ENCODE data around the gene OR10G3.
A peak's percentile ranks its signal among the peaks of the same experiment; 100 is the strongest.

The OR10G3 gene

DNA sequence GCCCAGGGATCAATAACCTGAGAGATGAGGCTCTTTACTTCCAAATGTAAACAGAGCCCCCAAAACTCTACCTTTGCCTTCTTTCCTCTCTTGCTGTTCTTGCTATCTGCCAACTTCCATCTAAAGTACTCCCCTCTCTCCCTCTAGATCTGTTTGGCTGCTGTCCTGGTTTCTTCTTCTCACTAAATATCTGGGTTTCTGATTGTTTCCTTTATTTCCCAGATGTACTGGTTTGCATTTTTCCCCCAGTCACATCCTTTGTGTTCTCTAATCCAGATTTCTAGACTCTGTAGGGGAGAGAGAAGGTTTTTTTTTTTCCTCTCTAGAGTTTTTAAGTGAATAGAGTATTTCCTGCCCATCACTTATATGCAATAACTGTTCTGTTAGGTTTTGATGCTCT, 46.6 kb downstream of the OR10G3 start:
- Histone ChIP-seq H3K4me1 (ENCODE audit: control insufficient read depth, insufficient read depth, low read length) (peaks cover 7% of the 10 kb centered on the region), H3K4me2 (ENCODE audit: low read length) (no peak overlapping the region), H3K4me3 (ENCODE audit: low read length) (no peak overlapping the region), H3K9me3 (replicated peaks; ENCODE audit: low read length) (no peaks in the 10 kb centered on the region), H3K9ac (ENCODE audit: low read depth, low read length) (no peak overlapping the region), H3K36me3 (ENCODE audit: insufficient read depth, low read length) (no peaks in the 10 kb centered on the region), H3K27me3 (ENCODE audit: control insufficient read depth, insufficient read depth, low read length) (peaks cover 53% of the 10 kb centered on the region)

DNA sequence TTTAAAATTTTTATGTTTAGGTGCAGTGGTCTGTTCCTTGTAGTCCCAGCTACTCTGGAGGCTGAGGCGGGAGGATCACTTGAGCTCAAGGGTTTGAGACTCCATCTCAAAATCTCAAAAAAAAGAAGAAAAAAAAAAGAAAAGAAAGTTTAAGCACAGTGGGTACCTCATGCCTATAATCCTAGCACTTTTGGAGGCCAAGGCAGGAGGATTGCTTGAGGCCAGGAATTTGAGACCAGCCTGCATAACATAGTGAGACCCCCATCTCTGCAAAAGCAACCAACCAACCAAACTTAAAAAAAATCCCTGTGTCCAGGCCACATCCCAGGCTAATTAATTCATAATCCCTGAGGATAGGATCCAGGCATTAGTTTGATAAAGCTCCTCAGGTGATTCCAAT, 50.4 kb downstream of the OR10G3 start:
- Histone ChIP-seq H3K4me3 (ENCODE audit: low read length) (no peak overlapping the region), H3K36me3 (ENCODE audit: insufficient read depth, low read length) (no peaks in the 10 kb centered on the region), H3K4me2 (ENCODE audit: low read length) (no peak overlapping the region), H3K4me1 (ENCODE audit: control insufficient read depth, insufficient read depth, low read length) (no peaks in the 10 kb centered on the region), H3K9me3 (replicated peaks; ENCODE audit: low read length) (no peaks in the 10 kb centered on the region), H3K9ac (ENCODE audit: low read depth, low read length) (no peak overlapping the region), H3K27me3 (ENCODE audit: control insufficient read depth, insufficient read depth, low read length) (peaks cover 31% of the 10 kb centered on the region)

DNA sequence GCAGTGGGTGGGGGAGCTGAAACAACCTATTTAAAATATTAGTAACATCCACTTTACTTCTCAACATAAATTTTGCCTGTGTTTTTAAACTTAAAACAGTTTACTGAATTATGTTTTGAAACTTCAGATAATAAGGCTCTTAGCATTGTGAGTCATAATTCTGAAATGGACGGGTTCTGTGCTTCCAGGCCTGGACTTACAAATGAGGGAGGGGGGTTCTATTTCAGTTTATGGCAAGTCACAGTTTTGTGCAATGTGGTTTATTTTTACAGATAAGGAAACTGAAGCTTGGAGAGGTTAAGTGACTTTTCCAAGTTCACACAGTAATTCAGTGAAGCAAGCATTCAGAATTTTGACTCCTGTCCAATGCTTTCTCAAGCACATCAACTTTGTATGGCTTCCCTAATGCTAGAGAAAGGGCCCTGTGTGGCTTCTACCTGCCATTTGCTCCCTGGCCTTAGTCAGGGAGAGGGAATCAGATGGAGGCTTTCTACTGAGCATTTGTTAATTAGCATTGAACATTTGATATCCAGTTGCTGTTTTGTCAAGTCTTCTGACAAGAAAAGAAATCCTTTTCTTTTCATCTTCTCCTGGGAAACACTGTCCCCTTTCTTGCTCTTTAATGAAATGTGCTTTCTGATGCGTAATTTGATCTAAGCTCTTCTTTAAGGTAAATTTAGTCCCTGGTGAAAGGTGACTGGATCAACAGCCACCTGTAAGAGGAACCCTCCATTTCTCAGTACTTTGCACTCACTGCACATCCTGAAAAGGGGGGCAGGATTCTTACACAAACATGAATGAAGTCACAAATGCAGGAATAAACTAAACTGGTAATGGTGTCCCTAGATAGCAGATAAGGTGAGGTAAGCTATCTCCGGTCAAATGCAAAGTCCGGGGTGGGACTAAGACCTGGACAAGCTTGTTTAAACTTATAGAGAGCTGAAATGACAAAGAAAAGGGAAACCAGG, 51.2 kb downstream of the OR10G3 start:
- Histone ChIP-seq H3K9me3 (replicated peaks; ENCODE audit: low read length) (no peaks in the 10 kb centered on the region), H3K9ac (ENCODE audit: low read depth, low read length) (no peak overlapping the region), H3K4me2 (ENCODE audit: low read length) (no peak overlapping the region), H3K27me3 (ENCODE audit: control insufficient read depth, insufficient read depth, low read length) (peaks cover 22% of the 10 kb centered on the region), H3K4me3 (ENCODE audit: low read length) (no peak overlapping the region), H3K4me1 (ENCODE audit: control insufficient read depth, insufficient read depth, low read length) (no peaks in the 10 kb centered on the region), H3K36me3 (ENCODE audit: insufficient read depth, low read length) (no peaks in the 10 kb centered on the region)

GRCh38 chr14:21527318-21527679, 52.6 kb downstream of the OR10G3 start:
- Histone ChIP-seq H3K4me3 (ENCODE audit: low read length) (no peak overlapping the region), H3K9me3 (replicated peaks; ENCODE audit: low read length) (no peaks in the 10 kb centered on the region), H3K9ac (ENCODE audit: low read depth, low read length) (no peak overlapping the region), H3K27me3 (ENCODE audit: control insufficient read depth, insufficient read depth, low read length) (peaks cover 14% of the 10 kb centered on the region), H3K4me1 (ENCODE audit: control insufficient read depth, insufficient read depth, low read length) (no peaks in the 10 kb centered on the region), H3K36me3 (ENCODE audit: insufficient read depth, low read length) (no peaks in the 10 kb centered on the region), H3K4me2 (ENCODE audit: low read length) (no peak overlapping the region)

- Histone ChIP-seq H3K9me3 (replicated peaks; ENCODE audit: low read length) (no peaks in the 10 kb centered on the region), H3K4me1 (ENCODE audit: control insufficient read depth, insufficient read depth, low read length) (no peaks in the 10 kb centered on the region), H3K27me3 (ENCODE audit: control insufficient read depth, insufficient read depth, low read length) (peaks cover 12% of the 10 kb centered on the region), H3K9ac (ENCODE audit: low read depth, low read length) (no peak overlapping the region), H3K4me2 (ENCODE audit: low read length) (peak overlapping the region; percentile 84), H3K4me3 (ENCODE audit: low read length) (peak overlapping the region; percentile 73), H3K36me3 (ENCODE audit: insufficient read depth, low read length) (no peaks in the 10 kb centered on the region)
Observed at GRCh38 chr14:21526672-21527317, 53.1 kb downstream of the OR10G3 start.

GRCh38 chr14:21525962-21526671, 53.8 kb downstream of the OR10G3 start, which contains the start of gene SALL2:
TSS of gene SALL2 (minus strand) at chr14:21526346. CDS start at chr14:21526127, 219 bp downstream.
- Histone ChIP-seq H3K4me2 (ENCODE audit: low read length) (peak within 1 kb of the TSS; percentile 84), H3K4me1 (ENCODE audit: control insufficient read depth, insufficient read depth, low read length) (no peaks in the 10 kb centered on the region), H3K9ac (ENCODE audit: low read depth, low read length) (peak within 1 kb of the TSS; percentile 48), H3K36me3 (ENCODE audit: insufficient read depth, low read length) (no peaks in the 10 kb centered on the region), H3K27me3 (ENCODE audit: control insufficient read depth, insufficient read depth, low read length) (peaks cover 11% of the 10 kb centered on the region), H3K4me3 (ENCODE audit: low read length) (peak within 1 kb of the TSS; percentile 73), H3K9me3 (replicated peaks; ENCODE audit: low read length) (no peaks in the 10 kb centered on the region)

DNA sequence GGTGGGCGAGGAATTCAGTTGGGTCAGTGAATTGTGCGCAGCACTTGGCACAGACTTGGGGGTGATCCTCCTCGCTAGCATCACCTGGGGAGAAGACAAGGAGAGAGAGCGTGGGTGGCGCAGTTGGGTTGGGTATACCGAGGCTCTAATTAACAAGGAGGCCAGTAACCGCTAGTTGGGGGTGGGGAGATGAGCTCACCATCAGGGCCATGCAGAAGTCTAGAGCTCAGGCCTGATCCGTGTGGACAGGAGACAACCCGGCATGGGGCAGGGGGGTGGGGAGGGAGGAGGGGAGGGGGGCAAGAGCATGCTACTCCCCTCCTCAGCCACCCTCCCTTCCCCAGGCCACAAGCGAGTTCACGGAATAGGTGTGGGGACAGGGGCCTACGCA, 54.3 kb downstream of the OR10G3 start:
- Histone ChIP-seq H3K9ac (ENCODE audit: low read depth, low read length) (peak overlapping the region; percentile 48), H3K4me3 (ENCODE audit: low read length) (peak overlapping the region; percentile 73), H3K4me1 (ENCODE audit: control insufficient read depth, insufficient read depth, low read length) (no peaks in the 10 kb centered on the region), H3K36me3 (ENCODE audit: insufficient read depth, low read length) (no peaks in the 10 kb centered on the region), H3K4me2 (ENCODE audit: low read length) (peak overlapping the region; percentile 84), H3K27me3 (ENCODE audit: control insufficient read depth, insufficient read depth, low read length) (peaks cover 8% of the 10 kb centered on the region), H3K9me3 (replicated peaks; ENCODE audit: low read length) (no peaks in the 10 kb centered on the region)

GRCh38 chr14:21524575-21525490, 55.0 kb downstream of the OR10G3 start:
- no peaks in the 10 kb centered on the region for H3K9me3 ChIP-seq (replicated peaks; ENCODE audit: low read length)
- H3K4me3 ChIP-seq (ENCODE audit: low read length) = peak overlapping the region; percentile 73
- H3K27me3 ChIP-seq (ENCODE audit: control insufficient read depth, insufficient read depth, low read length) = peaks cover 8% of the 10 kb centered on the region
- no peak overlapping the region for H3K9ac ChIP-seq (ENCODE audit: low read depth, low read length)
- H3K36me3 ChIP-seq (ENCODE audit: insufficient read depth, low read length) = no peaks in the 10 kb centered on the region
- no peaks in the 10 kb centered on the region for H3K4me1 ChIP-seq (ENCODE audit: control insufficient read depth, insufficient read depth, low read length)
- H3K4me2 ChIP-seq (ENCODE audit: low read length) = peak overlapping the region; percentile 84

- Histone ChIP-seq H3K27me3 (ENCODE audit: control insufficient read depth, insufficient read depth, low read length) (peaks cover 15% of the 10 kb centered on the region), H3K36me3 (ENCODE audit: insufficient read depth, low read length) (no peaks in the 10 kb centered on the region), H3K9ac (ENCODE audit: low read depth, low read length) (no peak overlapping the region), H3K4me2 (ENCODE audit: low read length) (no peak overlapping the region), H3K4me1 (ENCODE audit: control insufficient read depth, insufficient read depth, low read length) (no peaks in the 10 kb centered on the region), H3K9me3 (replicated peaks; ENCODE audit: low read length) (no peaks in the 10 kb centered on the region), H3K4me3 (ENCODE audit: low read length) (no peak overlapping the region)
Observed at GRCh38 chr14:21523203-21523602, 56.7 kb downstream of the OR10G3 start.

GRCh38 chr14:21521501-21521900, 58.4 kb downstream of the OR10G3 start:
- Histone ChIP-seq H3K27me3 (ENCODE audit: control insufficient read depth, insufficient read depth, low read length) (peaks cover 8% of the 10 kb centered on the region), H3K9me3 (replicated peaks; ENCODE audit: low read length) (no peaks in the 10 kb centered on the region), H3K4me3 (ENCODE audit: low read length) (no peak overlapping the region), H3K4me2 (ENCODE audit: low read length) (peak overlapping the region; percentile 11), H3K9ac (ENCODE audit: low read depth, low read length) (no peak overlapping the region), H3K36me3 (ENCODE audit: insufficient read depth, low read length) (no peaks in the 10 kb centered on the region), H3K4me1 (ENCODE audit: control insufficient read depth, insufficient read depth, low read length) (no peaks in the 10 kb centered on the region)
